SK-N-DZ (cell line): ENCODE data around the gene HAP1.
"Not testable (repeated sequence)": the region's sequence is repeated elsewhere in the genome, so short reads cannot be mapped to it uniquely, and the experiment has no call there.

Experiments used
- DNase-seq: peaks from one replicate; pipeline ENCODE4 v3.0.0-alpha.2; 2015; ENCODE audit warnings: low spot score

HAP1 gene

GRCh38 chr17:41725134-41725533, 9.3 kb downstream of the HAP1 start:
- DNase-seq, result no peak

GRCh38 chr17:41724476-41725050, 9.9 kb downstream of the HAP1 start:
- DNase-seq, result no peak

- DNase-seq, result no peak
Measured at GRCh38 chr17:41723801-41724475, 10.5 kb downstream of the HAP1 start.

GRCh38 chr17:41722231-41722630, 12.2 kb downstream of the HAP1 start:
- DNase-seq, result no peak

- no peak for DNase-seq
Measured at GRCh38 chr17:41718287-41718645, 16.2 kb downstream of the HAP1 start.

GRCh38 chr17:41717408-41718286, 16.8 kb downstream of the HAP1 start:
- no peak for DNase-seq

GRCh38 chr17:41711669-41712400, 22.6 kb downstream of the HAP1 start, which contains the start of gene GAST:
GAST (plus strand) TSS chr17:41712331; CDS start chr17:41715437, 3,106 bp downstream.
- DNase-seq, result no peak

GRCh38 chr17:41710472-41711090, 23.9 kb downstream of the HAP1 start:
- peak; percentile 74 for DNase-seq

GRCh38 chr17:41707803-41708669, 26.4 kb downstream of the HAP1 start:
- no peak for DNase-seq

GRCh38 chr17:41705271-41705991, 29.0 kb downstream of the HAP1 start:
- peak; percentile 54 for DNase-seq

- no peak for DNase-seq
Measured at GRCh38 chr17:41702712-41703111, 31.7 kb downstream of the HAP1 start.

GRCh38 chr17:41700843-41701242, 33.6 kb downstream of the HAP1 start:
- DNase-seq, result not testable (repeated sequence)

GRCh38 chr17:41697122-41697962, 37.1 kb downstream of the HAP1 start:
- DNase-seq, result no peak

GRCh38 chr17:41695954-41696757, 38.3 kb downstream of the HAP1 start:
- DNase-seq, result peak; percentile 79

GRCh38 chr17:41695134-41695661, 39.2 kb downstream of the HAP1 start:
- DNase-seq, result no peak

- no peak for DNase-seq
Measured at GRCh38 chr17:41692722-41693521, 41.5 kb downstream of the HAP1 start.
